Adrenal gland (tissue), 5 donors: ENCODE results near the gene DDX6.
A peak's percentile ranks its signal among the peaks of the same experiment; 100 is the strongest.
"Not testable (repeated sequence)": the region's sequence is repeated elsewhere in the genome, so short reads cannot be mapped to it uniquely, and the experiment has no call there.

Source experiments
- CTCF ChIP-seq, 6 experiments: fragments of 450-650 bp in 4 of 6; fragments of 200-600 bp in 2 of 6; sonication (generic) in 1 of 6; IDR thresholded peaks; 1 replicate in 5 of 6; 2 replicates in 1 of 6; pipeline versions ENCODE4 v1.5.1 to v1.8.0; 2016 to 2021; ENCODE audit warnings: antibody characterized with exemption in 6 of 6, mild to moderate bottlenecking in 2 of 6, moderate library complexity in 1 of 6
- POLR2A ChIP-seq, 2 donors: fragments of 450-650 bp; IDR thresholded peaks; one replicate each; pipeline ENCODE4 v1.6.1; 2017; ENCODE audit warnings: antibody characterized with exemption in 2 of 2, mild to moderate bottlenecking in 2 of 2, moderate library complexity in 1 of 2
- donor health status: DM: no; HTN: no; CAD: no.

DNA sequence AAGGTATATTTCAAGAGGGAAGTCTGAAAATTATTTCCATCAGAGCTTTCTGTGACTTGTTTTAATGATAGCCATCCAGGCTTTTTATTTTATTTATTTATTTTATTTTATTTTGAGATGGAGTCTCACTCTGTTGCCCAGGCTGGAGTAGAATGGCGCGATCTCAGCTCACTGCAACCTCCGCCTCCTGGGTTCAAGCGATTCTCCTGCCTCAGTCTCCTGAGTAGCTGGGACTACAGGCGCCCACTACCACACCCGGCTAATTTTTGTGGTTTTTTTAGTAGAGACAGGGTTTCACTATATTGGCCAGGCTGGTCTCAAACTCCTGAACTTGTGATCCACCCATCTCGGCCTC lies 29.0 kb upstream of the DDX6 start:
- TF ChIP-seq CTCF (IDR thresholded peaks at IDR 0.05): peak in 1 of 6 experiments; percentile 7
- TF ChIP-seq POLR2A (IDR thresholded peaks at IDR 0.05): not testable (repeated sequence)
